Measurements from ENCODE around the gene TDRD10. TPM values are rescaled to one million over a fixed set of nuclear protein-coding genes. Genes with fewer than 3 reads are reported as not detected.

The TDRD10 gene
- total and polyA plus RNA-seq, 2 of the 8 experiments (the other 6 are each of a cell fraction or from before 2014, with no cell fraction given), result 0.15 to 0.27 TPM

- POLR2A ChIA-PET (ENCODE audit: partially characterized antibody), result no interaction called here
- Histone ChIP-seq H2BK15ac (ENCODE audit: low read length) (no peak overlapping the region), H3K9ac (replicated peaks in 1 of 4; ENCODE audit: extremely low read depth in 1 of 4, low read depth in 3 of 4, low read length in 3 of 4) (no peak overlapping the region), H3K79me2 (ENCODE audit: control insufficient read depth in 1 of 2, insufficient read depth in 2 of 2, low read length in 2 of 2) (no peaks in the 10 kb centered on the region), H3K27me3 (replicated peaks in 1 of 4; ENCODE audit: control insufficient read depth in 3 of 4, extremely low read depth in 1 of 4, insufficient read depth in 3 of 4, low read length in 3 of 4) (no peaks in the 10 kb centered on the region), H4K91ac (replicated peaks; ENCODE audit: insufficient read length, low read length) (no peak overlapping the region), H3K56ac (replicated peaks; ENCODE audit: insufficient read length, low read depth, low read length) (no peak overlapping the region), H3K23ac (ENCODE audit: insufficient read length) (no peak overlapping the region), H4K8ac (ENCODE audit: extremely low read depth, insufficient read depth, low read length) (no peak overlapping the region), H3K4me2 (ENCODE audit: insufficient read depth in 1 of 2, low read depth in 2 of 2, low read length in 2 of 2) (no peak overlapping the region), H2BK12ac (ENCODE audit: low read depth, low read length) (no peak overlapping the region), H3K18ac (ENCODE audit: extremely low read depth, low read length) (no peak overlapping the region), H3K4me1 (replicated peaks in 1 of 4; ENCODE audit: control insufficient read depth in 3 of 4, insufficient read depth in 4 of 4, low read length in 3 of 4) (no peaks in the 10 kb centered on the region), H3K36me3 (ENCODE audit: control insufficient read depth in 2 of 4, insufficient read depth in 4 of 4, low read length in 3 of 4) (no peaks in the 10 kb centered on the region), H3K9me3 (ENCODE audit: insufficient read depth in 2 of 2, low read depth in 1 of 2, low read length in 1 of 2) (no peaks in the 10 kb centered on the region), H2AK5ac (ENCODE audit: low read depth, low read length) (no peak overlapping the region), H4K5ac (ENCODE audit: insufficient read length, low read depth, low read length) (no peak overlapping the region), H3K27ac (ENCODE audit: low read depth, low read length) (no peak overlapping the region), H3K4ac (replicated peaks; ENCODE audit: insufficient read length, low read depth, low read length) (no peak overlapping the region), H2BK20ac (ENCODE audit: low read length) (no peak overlapping the region), H2AFZ (ENCODE audit: low read length) (no peak overlapping the region), H2BK5ac (ENCODE audit: low read depth, low read length) (no peak overlapping the region), H3K14ac (ENCODE audit: insufficient read length) (no peak overlapping the region), H4K20me1 (replicated peaks in 1 of 2; ENCODE audit: control insufficient read depth in 1 of 2, insufficient read depth in 2 of 2, low read length in 2 of 2) (no peaks in the 10 kb centered on the region), H3K79me1 (ENCODE audit: low read depth, low read length) (no peaks in the 10 kb centered on the region), H3K4me3 (ENCODE audit: extremely low read depth in 1 of 4, insufficient read depth in 2 of 4, low read depth in 3 of 4, low read length in 4 of 4) (no peak overlapping the region), H2BK120ac (replicated peaks; ENCODE audit: low read depth, low read length) (no peak overlapping the region), H3K23me2 (ENCODE audit: low read depth, low read length) (no peaks in the 10 kb centered on the region)
- 96% methylated on average over 2 of the region's 3 CpGs; no CpG with 5 or more reads in 1 of the 2 experiments for WGBS, 2 experiments (ENCODE audit: extremely low coverage in 1 of 2, insufficient coverage in 1 of 2, insufficient read length in 1 of 2, insufficient replicate concordance in 2 of 2, low coverage in 1 of 2, low lambda C conversion rate in 2 of 2, missing lambda C conversion rate in 1 of 2)
- CTCF ChIA-PET (ENCODE audit: partially characterized antibody), result interaction anchor here (1.1 to 1.7 kb wide), 2 partner anchors 8 to 72 kb away, joined by 3 to 10 read pairs; no protein-coding TSS in a partner anchor
- DNase-seq (ENCODE audit: low read depth in 1 of 2, low spot score in 2 of 2), result no peak
- no peak for FAIRE-seq
- TF ChIP-seq CHD1 (IDR thresholded peaks at IDR 0.05; ENCODE audit: low read depth, low read length), result no peak
Observed at GRCh38 chr1:154474802-154475201, 27.2 kb upstream of the TDRD10 start.

Data from H1 (cell line).